MCF 10A (cell line): ENCODE results near the gene DENND5A. TPM values are rescaled to one million over a fixed set of nuclear protein-coding genes. Genes with fewer than 3 reads are reported as not detected.
"Not testable (repeated sequence)": the region's sequence is repeated elsewhere in the genome, so short reads cannot be mapped to it uniquely, and the experiment has no call there.

Source experiments
- BruUV-seq: library from RNA; stranded (reverse); fragments of 400-500 nt; replicated peaks from 2 replicates; lab custom pipeline; 2021; lab: Mats Ljungman, UMichigan
- CTCF ChIA-PET: fragments of 300-600 bp; sonication (Branson Sonifier 250); formaldehyde crosslinking; extraction: SDS; loops from one replicate; lab custom pipeline; 2021; ENCODE audit warnings: antibody characterized with exemption, inconsistent platforms; lab: Yijun Ruan, JAX
- POLR2A ChIA-PET: fragments of 300-600, 350-650 bp; sonication (Branson Sonifier 250); formaldehyde crosslinking; extraction: SDS; loops from one replicate; lab custom pipeline; 2020; ENCODE audit warnings: antibody characterized with exemption, inconsistent platforms; lab: Yijun Ruan, JAX
- DNase-seq: peaks from one replicate; pipeline ENCODE4 v3.0.0-alpha.2; 2018; ENCODE audit not compliant: unreplicated experiment
- H3K27ac Mint-ChIP-seq: one replicate; pipeline ENCODE4 v1.8.0; 2022; ENCODE audit warnings: mild to moderate bottlenecking, low read depth, mixed read lengths; ENCODE audit not compliant: unreplicated experiment
- H3K27me3 Mint-ChIP-seq: one replicate; pipeline ENCODE4 v1.8.0; 2022; ENCODE audit warnings: mixed read lengths; ENCODE audit not compliant: insufficient read depth, unreplicated experiment
- H3K36me3 Mint-ChIP-seq: one replicate; pipeline ENCODE4 v1.8.0; 2022; ENCODE audit warnings: mild to moderate bottlenecking, moderate library complexity, mixed read lengths; ENCODE audit not compliant: insufficient read depth, unreplicated experiment
- H3K4me1 Mint-ChIP-seq: one replicate; pipeline ENCODE4 v1.8.0; 2022; ENCODE audit warnings: mixed read lengths; ENCODE audit not compliant: insufficient read depth, unreplicated experiment
- H3K4me3 Mint-ChIP-seq: one replicate; pipeline ENCODE4 v1.8.0; 2022; ENCODE audit warnings: mild to moderate bottlenecking, moderate library complexity, mixed read lengths; ENCODE audit not compliant: unreplicated experiment
- H3K9me3 Mint-ChIP-seq: one replicate; pipeline ENCODE4 v1.8.0; 2022; ENCODE audit warnings: mixed read lengths; ENCODE audit not compliant: unreplicated experiment
- CTCF ChIP-seq: fragments of 200-600 bp; IDR thresholded peaks from one replicate; pipeline ENCODE4 v1.8.0; 2022; ENCODE audit warnings: antibody characterized with exemption, mild to moderate bottlenecking; ENCODE audit not compliant: unreplicated experiment
- intact Hi-C: fragments of 100-400 bp; cut with micrococcal nuclease; formaldehyde crosslinking; loops from 2 replicates; pipeline ENCODE4 v1.14.1; 2022
- total RNA-seq: library from RNA; stranded (reverse); gene quantifications from 2 replicates; pipeline ENCODE4 v1.2.3, GENCODE V29; 2022

Gene DENND5A
- total RNA-seq, 1 experiment from 2014 or later: 55.4 TPM

- Mint-ChIP-seq H3K9me3 (peaks cover 23% of the 10 kb centered on the region), H3K36me3 (no peaks in the 10 kb centered on the region), H3K4me1 (no peaks in the 10 kb centered on the region), H3K4me3 (no peak overlapping the region), H3K27me3 (no peaks in the 10 kb centered on the region), H3K27ac (no peak overlapping the region)
- TF ChIP-seq CTCF: no peak
- DNase-seq: no peak
- CTCF ChIA-PET: interaction anchor here (0.5 to 3.2 kb wide), 11 partner anchors 10 to 611 kb away, joined by 3 to 13 read pairs (median 3); no protein-coding TSS in a partner anchor
- intact Hi-C loops: no loop called here
- POLR2A ChIA-PET: interaction anchor here (0.5 to 1.8 kb wide), 2 partner anchors 28 to 55 kb away, joined by 3 to 7 read pairs; no protein-coding TSS in a partner anchor
- BruUV-seq: no TSS peak
These were observed 155.1 kb downstream of the DENND5A start for GRCh38 chr11:9109858-9110731.

GRCh38 chr11:9104580-9104979, 160.6 kb downstream of the DENND5A start:
- intact Hi-C loops: no loop called here
- Mint-ChIP-seq H3K4me3 (no peak overlapping the region), H3K9me3 (no peaks in the 10 kb centered on the region), H3K4me1 (no peaks in the 10 kb centered on the region), H3K36me3 (no peaks in the 10 kb centered on the region), H3K27ac (no peak overlapping the region), H3K27me3 (no peaks in the 10 kb centered on the region)
- CTCF ChIA-PET: interaction anchor here (0.6 to 2.6 kb wide), 5 partner anchors 10 to 322 kb away, joined by 3 to 8 read pairs (median 5); no protein-coding TSS in a partner anchor
- DNase-seq: no peak
- no TSS peak for BruUV-seq
- POLR2A ChIA-PET: no interaction called here
- no peak for TF ChIP-seq CTCF

GRCh38 chr11:9103542-9104276, 161.4 kb downstream of the DENND5A start:
- H3K27ac Mint-ChIP-seq: no peak overlapping the region
- DNase-seq: no peak
- ChIA-PET POLR2A (interaction anchor here (0.7 kb wide), 1 partner anchor 115 kb away, joined by 3 read pairs; no protein-coding TSS in a partner anchor), CTCF (interaction anchor here (0.7 to 2.6 kb wide), 3 partner anchors 10 to 233 kb away, joined by 3 to 8 read pairs (median 5); no protein-coding TSS in a partner anchor)
- no peaks in the 10 kb centered on the region for H3K4me1 Mint-ChIP-seq
- no peaks in the 10 kb centered on the region for H3K36me3 Mint-ChIP-seq
- no peak overlapping the region for H3K4me3 Mint-ChIP-seq
- no TSS peak for BruUV-seq
- intact Hi-C loops: no loop called here
- H3K27me3 Mint-ChIP-seq: no peaks in the 10 kb centered on the region
- H3K9me3 Mint-ChIP-seq: no peaks in the 10 kb centered on the region
- TF ChIP-seq CTCF: no peak

DNA sequence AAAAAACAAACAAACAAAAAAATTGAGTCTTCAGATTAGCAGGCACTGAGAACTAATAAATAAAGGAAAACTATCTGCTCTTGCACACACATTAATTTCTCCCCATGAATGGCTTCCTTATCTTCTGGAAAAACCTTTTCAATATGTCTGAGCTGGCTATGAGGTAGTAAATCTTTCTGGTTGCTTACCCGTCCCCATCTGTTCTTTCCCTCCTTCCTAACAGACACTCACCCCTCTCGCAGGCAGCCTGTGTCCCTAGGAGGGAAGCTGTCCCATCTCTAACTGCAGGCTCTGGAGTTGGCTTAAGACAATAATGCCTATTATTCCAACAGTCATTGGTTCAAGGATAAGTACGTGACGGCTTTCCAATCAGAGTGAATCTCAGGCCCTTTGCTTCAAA, 165.5 kb downstream of the DENND5A start:
- POLR2A ChIA-PET: no interaction called here
- Mint-ChIP-seq H3K27ac (no peak overlapping the region), H3K27me3 (no peaks in the 10 kb centered on the region), H3K9me3 (no peaks in the 10 kb centered on the region), H3K4me3 (no peak overlapping the region), H3K36me3 (no peaks in the 10 kb centered on the region), H3K4me1 (no peaks in the 10 kb centered on the region)
- intact Hi-C loops: no loop called here
- TF ChIP-seq CTCF: no peak
- CTCF ChIA-PET: interaction anchor here (0.7 kb wide), 1 partner anchor 11 kb away, joined by 3 read pairs; no protein-coding TSS in a partner anchor
- DNase-seq: no peak
- BruUV-seq: no TSS peak

DNA sequence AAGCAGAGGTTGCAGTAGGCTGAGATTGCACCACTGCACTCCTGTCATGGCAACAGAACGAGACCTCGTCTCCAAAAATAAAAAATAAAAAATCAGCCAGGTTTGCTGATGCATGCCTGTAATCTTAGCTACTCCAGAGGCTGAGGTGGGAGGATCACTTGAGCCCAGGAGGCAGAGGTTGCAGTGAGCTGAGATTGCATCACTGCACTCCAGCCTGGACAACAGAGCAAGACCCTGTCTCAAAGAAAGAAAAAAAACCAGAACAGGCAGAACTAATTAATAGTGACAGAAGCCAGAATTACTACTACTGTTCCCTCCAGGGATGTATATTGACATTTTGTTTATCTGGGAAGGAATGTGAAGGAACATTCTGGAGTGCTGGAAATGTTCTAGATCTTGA, 166.7 kb downstream of the DENND5A start:
- intact Hi-C loops, BruUV-seq, H3K9me3 Mint-ChIP-seq, DNase-seq, H3K4me1 Mint-ChIP-seq, H3K36me3 Mint-ChIP-seq, H3K4me3 Mint-ChIP-seq, H3K27ac Mint-ChIP-seq, H3K27me3 Mint-ChIP-seq, POLR2A ChIA-PET: not testable (repeated sequence)
- CTCF ChIA-PET: interaction anchor here (0.6 to 1.8 kb wide), 4 partner anchors 9 to 68 kb away, joined by 3 to 5 read pairs (median 4); no protein-coding TSS in a partner anchor
